GM23338 (cell line): ENCODE data around the gene ZNF674. TPM values are rescaled to one million over a fixed set of nuclear protein-coding genes. Genes with fewer than 3 reads are reported as not detected.

ENCODE experiments used
- ATAC-seq: fragments of 200-7000 bp; cut with Tn5 transposase; 3 replicates; pipeline ENCODE4 v1.9.1; 2020
- DNase-seq: peaks from one replicate; pipeline ENCODE4 v3.0.0-alpha.2; 2015; ENCODE audit warnings: low spot score
- H2AFZ ChIP-seq: fragments of 200-600 bp; sonication (generic); 2 replicates; pipeline ENCODE4 v1.8.0; 2016; ENCODE audit warnings: antibody characterized with exemption, mild to moderate bottlenecking, moderate library complexity
- H3F3A ChIP-seq: fragments of 200-600 bp; sonication (generic); replicated peaks from 2 replicates; pipeline ENCODE4 v1.8.0; 2017; ENCODE audit warnings: antibody characterized with exemption, mixed run types, low read depth
- H3K27ac ChIP-seq: fragments of 200-600 bp; sonication (generic); 2 replicates; pipeline ENCODE4 v1.6.1; 2016; ENCODE audit warnings: low read depth
- H3K27me3 ChIP-seq: fragments of 200-600 bp; sonication (generic); 2 replicates; pipeline ENCODE4 v1.8.0; 2016; ENCODE audit warnings: mild to moderate bottlenecking, mixed run types, moderate library complexity; ENCODE audit not compliant: insufficient read depth
- H3K36me3 ChIP-seq: fragments of 200-600 bp; sonication (generic); 2 replicates; pipeline ENCODE4 v1.8.0; 2016; ENCODE audit warnings: mild to moderate bottlenecking; ENCODE audit not compliant: insufficient read depth
- H3K4me1 ChIP-seq: fragments of 200-600 bp; sonication (generic); 2 replicates; pipeline ENCODE4 v1.8.0; 2016; ENCODE audit warnings: mild to moderate bottlenecking, moderate library complexity; ENCODE audit not compliant: insufficient read depth
- H3K4me2 ChIP-seq: fragments of 200-600 bp; sonication (generic); 2 replicates; pipeline ENCODE4 v1.7.1; 2017; ENCODE audit warnings: mixed run types
- H3K4me3 ChIP-seq: fragments of 200-600 bp; sonication (generic); 2 replicates; pipeline ENCODE4 v1.6.1; 2016; ENCODE audit warnings: mixed run types
- H3K79me2 ChIP-seq: fragments of 200-600 bp; sonication (generic); replicated peaks from 2 replicates; pipeline ENCODE4 v1.8.0; 2017; ENCODE audit warnings: mild to moderate bottlenecking; ENCODE audit not compliant: insufficient read depth
- H3K9me2 ChIP-seq: fragments of 200-600 bp; sonication (generic); 2 replicates; pipeline ENCODE4 v1.8.0; 2017; ENCODE audit not compliant: insufficient read depth
- H4K20me1 ChIP-seq: fragments of 200-600 bp; sonication (generic); replicated peaks from 2 replicates; pipeline ENCODE4 v1.8.0; 2017; ENCODE audit warnings: mild to moderate bottlenecking; ENCODE audit not compliant: insufficient read depth
- H3K27ac Mint-ChIP-seq: 2 replicates; pipeline ENCODE4 v1.8.0; 2020; ENCODE audit warnings: inconsistent platforms, mild to moderate bottlenecking, moderate library complexity, mixed read lengths
- H3K27me3 Mint-ChIP-seq: 3 replicates; pipeline ENCODE4 v1.8.0; 2022; ENCODE audit warnings: low read depth, mild to moderate bottlenecking, moderate library complexity, mixed read lengths, inconsistent platforms; ENCODE audit not compliant: insufficient read depth, poor library complexity
- H3K36me3 Mint-ChIP-seq: 3 replicates; pipeline ENCODE4 v1.8.0; 2021; ENCODE audit warnings: low read depth, mild to moderate bottlenecking, inconsistent platforms, moderate library complexity, mixed read lengths
- H3K4me1 Mint-ChIP-seq: 3 replicates; pipeline ENCODE4 v1.8.0; 2020; ENCODE audit warnings: mild to moderate bottlenecking, inconsistent platforms, mixed read lengths
- H3K4me3 Mint-ChIP-seq: 3 replicates; pipeline ENCODE4 v1.8.0; 2021; ENCODE audit warnings: moderate library complexity, mild to moderate bottlenecking, inconsistent platforms, mixed read lengths
- H3K9me3 Mint-ChIP-seq: 3 replicates; pipeline ENCODE4 v1.8.0; 2020; ENCODE audit warnings: moderate library complexity, mild to moderate bottlenecking, inconsistent platforms, mixed read lengths
- CREB1 ChIP-seq: fragments of 250-450 bp; sonication (Bioruptor Pico); IDR thresholded peaks from 2 replicates; pipeline ENCODE4 v1.5.0; 2020; ENCODE audit warnings: low read depth, mild to moderate bottlenecking, moderate library complexity
- EZH2 ChIP-seq: fragments of 200-600 bp; sonication (generic); IDR thresholded peaks from one replicate; pipeline ENCODE4 v1.8.0; 2017; ENCODE audit warnings: antibody characterized with exemption, mild to moderate bottlenecking, low read depth; ENCODE audit not compliant: unreplicated experiment
- EZH2phosphoT487 ChIP-seq: fragments of 200-600 bp; sonication (generic); IDR thresholded peaks from one replicate; pipeline ENCODE4 v1.8.1; 2018; ENCODE audit warnings: antibody characterized with exemption; ENCODE audit not compliant: unreplicated experiment
- NANOG ChIP-seq: IDR thresholded peaks from 2 replicates; pipeline ENCODE4 v1.6.1; 2016; ENCODE audit warnings: antibody characterized with exemption, borderline replicate concordance
- ZNF114 ChIP-seq: fragments of 250-450 bp; sonication (Bioruptor Pico); IDR thresholded peaks from 2 replicates; pipeline ENCODE4 v1.5.0; 2020; ENCODE audit warnings: mild to moderate bottlenecking, moderate library complexity
- ZNF331 ChIP-seq: fragments of 250-450 bp; sonication (Bioruptor Pico); IDR thresholded peaks from 2 replicates; pipeline ENCODE4 v1.5.0; 2020; ENCODE audit warnings: low read depth, mild to moderate bottlenecking, moderate library complexity
- polyA plus RNA-seq: library from polyadenylated mRNA; unstranded; fragments of >200 nt; fragmentation: Nextera tagmentation; extraction: Ambion mirVana; gene quantifications from 2 replicates; pipeline ENCODE4 v1.2.1, GENCODE V29; 2016
- total RNA-seq: library from RNA; depleted of rRNA; stranded (reverse); fragments of >200 nt; shearing (Covaris generic); gene quantifications from 2 replicates; pipeline ENCODE4 v1.2.3, GENCODE V29; 2014
- TF ChIP-seq, protein P1 (sequence below): fragments of 250-450 bp; sonication (Bioruptor Pico); IDR thresholded peaks from 2 replicates; pipeline ENCODE4 v1.5.0; 2020; ENCODE audit warnings: mild to moderate bottlenecking, moderate library complexity

Gene ZNF674
- total and polyA plus RNA-seq, 2 experiments from 2014 or later = 3.0 to 5.5 TPM

DNA sequence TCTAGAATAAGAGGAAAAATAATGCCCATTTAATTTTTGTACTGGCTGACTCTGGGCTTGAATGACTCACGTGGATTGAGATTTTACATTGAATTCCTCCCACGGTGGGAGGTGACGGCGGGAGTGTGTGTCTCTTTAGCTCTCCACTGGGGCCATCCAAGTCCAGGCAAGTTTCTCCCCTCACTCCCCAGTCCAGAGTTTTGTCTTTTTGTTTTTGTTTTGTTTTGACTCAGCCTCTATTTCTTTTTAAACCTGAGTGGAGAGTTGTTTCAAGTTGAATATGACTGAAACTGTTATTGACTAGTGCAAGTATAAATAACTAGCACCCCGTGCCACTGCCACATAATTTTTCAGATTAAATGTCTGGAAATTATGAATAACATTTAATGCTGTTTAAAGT, 41.9 kb upstream of the ZNF674 start:
- Mint-ChIP-seq H3K36me3 (peaks cover 3% of the 10 kb centered on the region; the same call in 2 of the 3 replicates), H3K4me1 (peaks cover 52% of the 10 kb centered on the region), H3K9me3 (no peaks in the 10 kb centered on the region), H3K4me3 (peak overlapping the region; percentile 39; the same call in 2 of the 3 replicates), H3K27ac (no peak overlapping the region), H3K27me3 (peaks cover 3% of the 10 kb centered on the region)
- Histone ChIP-seq H3K36me3 (no peaks in the 10 kb centered on the region), H4K20me1 (no peaks in the 10 kb centered on the region), H3K27ac (no peak overlapping the region), H3F3A (no peaks in the 10 kb centered on the region), H3K27me3 (no peaks in the 10 kb centered on the region), H2AFZ (no peak overlapping the region), H3K9me2 (no peaks in the 10 kb centered on the region), H3K79me2 (peaks cover 56% of the 10 kb centered on the region), H3K4me3 (peak overlapping the region; percentile 39), H3K4me2 (peak overlapping the region; percentile 64), H3K4me1 (peaks cover 41% of the 10 kb centered on the region)
- no peak for TF ChIP-seq ZNF114 (CRISPR knock-in tag)
- no peak for TF ChIP-seq ZNF331
- TF ChIP-seq CREB1 (CRISPR knock-in tag) = no peak
- TF ChIP-seq, protein P1, sequence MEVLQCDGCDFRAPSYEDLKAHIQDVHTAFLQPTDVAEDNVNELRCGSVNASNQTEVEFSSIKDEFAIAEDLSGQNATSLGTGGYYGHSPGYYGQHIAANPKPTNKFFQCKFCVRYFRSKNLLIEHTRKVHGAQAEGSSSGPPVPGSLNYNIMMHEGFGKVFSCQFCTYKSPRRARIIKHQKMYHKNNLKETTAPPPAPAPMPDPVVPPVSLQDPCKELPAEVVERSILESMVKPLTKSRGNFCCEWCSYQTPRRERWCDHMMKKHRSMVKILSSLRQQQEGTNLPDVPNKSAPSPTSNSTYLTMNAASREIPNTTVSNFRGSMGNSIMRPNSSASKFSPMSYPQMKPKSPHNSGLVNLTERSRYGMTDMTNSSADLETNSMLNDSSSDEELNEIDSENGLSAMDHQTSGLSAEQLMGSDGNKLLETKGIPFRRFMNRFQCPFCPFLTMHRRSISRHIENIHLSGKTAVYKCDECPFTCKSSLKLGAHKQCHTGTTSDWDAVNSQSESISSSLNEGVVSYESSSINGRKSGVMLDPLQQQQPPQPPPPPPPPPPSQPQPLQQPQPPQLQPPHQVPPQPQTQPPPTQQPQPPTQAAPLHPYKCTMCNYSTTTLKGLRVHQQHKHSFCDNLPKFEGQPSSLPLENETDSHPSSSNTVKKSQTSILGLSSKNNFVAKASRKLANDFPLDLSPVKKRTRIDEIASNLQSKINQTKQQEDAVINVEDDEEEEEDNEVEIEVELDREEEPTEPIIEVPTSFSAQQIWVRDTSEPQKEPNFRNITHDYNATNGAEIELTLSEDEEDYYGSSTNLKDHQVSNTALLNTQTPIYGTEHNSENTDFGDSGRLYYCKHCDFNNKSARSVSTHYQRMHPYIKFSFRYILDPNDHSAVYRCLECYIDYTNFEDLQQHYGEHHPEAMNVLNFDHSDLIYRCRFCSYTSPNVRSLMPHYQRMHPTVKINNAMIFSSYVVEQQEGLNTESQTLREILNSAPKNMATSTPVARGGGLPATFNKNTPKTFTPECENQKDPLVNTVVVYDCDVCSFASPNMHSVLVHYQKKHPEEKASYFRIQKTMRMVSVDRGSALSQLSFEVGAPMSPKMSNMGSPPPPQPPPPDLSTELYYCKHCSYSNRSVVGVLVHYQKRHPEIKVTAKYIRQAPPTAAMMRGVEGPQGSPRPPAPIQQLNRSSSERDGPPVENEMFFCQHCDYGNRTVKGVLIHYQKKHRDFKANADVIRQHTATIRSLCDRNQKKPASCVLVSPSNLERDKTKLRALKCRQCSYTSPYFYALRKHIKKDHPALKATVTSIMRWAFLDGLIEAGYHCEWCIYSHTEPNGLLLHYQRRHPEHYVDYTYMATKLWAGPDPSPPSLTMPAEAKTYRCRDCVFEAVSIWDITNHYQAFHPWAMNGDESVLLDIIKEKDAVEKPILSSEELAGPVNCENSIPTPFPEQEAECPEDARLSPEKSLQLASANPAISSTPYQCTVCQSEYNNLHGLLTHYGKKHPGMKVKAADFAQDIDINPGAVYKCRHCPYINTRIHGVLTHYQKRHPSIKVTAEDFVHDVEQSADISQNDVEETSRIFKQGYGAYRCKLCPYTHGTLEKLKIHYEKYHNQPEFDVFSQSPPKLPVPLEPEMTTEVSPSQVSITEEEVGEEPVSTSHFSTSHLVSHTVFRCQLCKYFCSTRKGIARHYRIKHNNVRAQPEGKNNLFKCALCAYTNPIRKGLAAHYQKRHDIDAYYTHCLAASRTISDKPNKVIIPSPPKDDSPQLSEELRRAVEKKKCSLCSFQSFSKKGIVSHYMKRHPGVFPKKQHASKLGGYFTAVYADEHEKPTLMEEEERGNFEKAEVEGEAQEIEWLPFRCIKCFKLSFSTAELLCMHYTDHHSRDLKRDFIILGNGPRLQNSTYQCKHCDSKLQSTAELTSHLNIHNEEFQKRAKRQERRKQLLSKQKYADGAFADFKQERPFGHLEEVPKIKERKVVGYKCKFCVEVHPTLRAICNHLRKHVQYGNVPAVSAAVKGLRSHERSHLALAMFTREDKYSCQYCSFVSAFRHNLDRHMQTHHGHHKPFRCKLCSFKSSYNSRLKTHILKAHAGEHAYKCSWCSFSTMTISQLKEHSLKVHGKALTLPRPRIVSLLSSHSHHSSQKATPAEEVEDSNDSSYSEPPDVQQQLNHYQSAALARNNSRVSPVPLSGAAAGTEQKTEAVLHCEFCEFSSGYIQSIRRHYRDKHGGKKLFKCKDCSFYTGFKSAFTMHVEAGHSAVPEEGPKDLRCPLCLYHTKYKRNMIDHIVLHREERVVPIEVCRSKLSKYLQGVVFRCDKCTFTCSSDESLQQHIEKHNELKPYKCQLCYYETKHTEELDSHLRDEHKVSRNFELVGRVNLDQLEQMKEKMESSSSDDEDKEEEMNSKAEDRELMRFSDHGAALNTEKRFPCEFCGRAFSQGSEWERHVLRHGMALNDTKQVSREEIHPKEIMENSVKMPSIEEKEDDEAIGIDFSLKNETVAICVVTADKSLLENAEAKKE (CRISPR knock-in tag) = no peak
- TF ChIP-seq NANOG = no peak
- no peak for TF ChIP-seq EZH2
- peak; percentile 37 for ATAC-seq
- no peak for DNase-seq

- Mint-ChIP-seq H3K4me1 (peaks cover 50% of the 10 kb centered on the region), H3K9me3 (no peaks in the 10 kb centered on the region), H3K27ac (no peak overlapping the region; the same call in 1 of the 2 replicates), H3K36me3 (no peaks in the 10 kb centered on the region; the same call in 1 of the 3 replicates), H3K4me3 (no peak overlapping the region), H3K27me3 (peaks cover 3% of the 10 kb centered on the region)
- no peaks in the 10 kb centered on the region for H3K36me3 ChIP-seq
- H3K27ac ChIP-seq = no peak overlapping the region
- no peak for DNase-seq
- no peaks in the 10 kb centered on the region for H3K9me2 ChIP-seq
- no peaks in the 10 kb centered on the region for H4K20me1 ChIP-seq
- H3K4me3 ChIP-seq = no peak overlapping the region
- no peak for ATAC-seq
- H2AFZ ChIP-seq = no peak overlapping the region
- peaks cover 52% of the 10 kb centered on the region for H3K79me2 ChIP-seq
- H3F3A ChIP-seq = no peaks in the 10 kb centered on the region
- peaks cover 43% of the 10 kb centered on the region for H3K4me1 ChIP-seq
- no peaks in the 10 kb centered on the region for H3K27me3 ChIP-seq
- no peak overlapping the region for H3K4me2 ChIP-seq
- TF ChIP-seq, protein P1 (CRISPR knock-in tag) = no peak
- TF ChIP-seq EZH2phosphoT487 (no peak), ZNF114 (CRISPR knock-in tag) (no peak)
Measured at GRCh38 chrX:46584736-46585135, 39.5 kb upstream of the ZNF674 start.
